Measurements from ENCODE around the gene PTTG1IP. TPM values are rescaled to one million over a fixed set of nuclear protein-coding genes. Genes with fewer than 3 reads are reported as not detected.

PTTG1IP gene
- total and polyA plus RNA-seq, 2 of the 13 experiments (the other 11 are each of a cell fraction or from before 2014, with no cell fraction given): 161 to 700 TPM

GRCh38 chr21:44802396-44803153, 70.9 kb downstream of the PTTG1IP start (continued):
- TF ChIP-seq ATF6 (CRISPR knock-in tag; conservative IDR thresholded peaks at IDR 0.05): no peak
- no peak for TF ChIP-seq BRCA1 (CRISPR knock-in tag; IDR thresholded peaks at IDR 0.05)
- TF ChIP-seq, protein P1, sequence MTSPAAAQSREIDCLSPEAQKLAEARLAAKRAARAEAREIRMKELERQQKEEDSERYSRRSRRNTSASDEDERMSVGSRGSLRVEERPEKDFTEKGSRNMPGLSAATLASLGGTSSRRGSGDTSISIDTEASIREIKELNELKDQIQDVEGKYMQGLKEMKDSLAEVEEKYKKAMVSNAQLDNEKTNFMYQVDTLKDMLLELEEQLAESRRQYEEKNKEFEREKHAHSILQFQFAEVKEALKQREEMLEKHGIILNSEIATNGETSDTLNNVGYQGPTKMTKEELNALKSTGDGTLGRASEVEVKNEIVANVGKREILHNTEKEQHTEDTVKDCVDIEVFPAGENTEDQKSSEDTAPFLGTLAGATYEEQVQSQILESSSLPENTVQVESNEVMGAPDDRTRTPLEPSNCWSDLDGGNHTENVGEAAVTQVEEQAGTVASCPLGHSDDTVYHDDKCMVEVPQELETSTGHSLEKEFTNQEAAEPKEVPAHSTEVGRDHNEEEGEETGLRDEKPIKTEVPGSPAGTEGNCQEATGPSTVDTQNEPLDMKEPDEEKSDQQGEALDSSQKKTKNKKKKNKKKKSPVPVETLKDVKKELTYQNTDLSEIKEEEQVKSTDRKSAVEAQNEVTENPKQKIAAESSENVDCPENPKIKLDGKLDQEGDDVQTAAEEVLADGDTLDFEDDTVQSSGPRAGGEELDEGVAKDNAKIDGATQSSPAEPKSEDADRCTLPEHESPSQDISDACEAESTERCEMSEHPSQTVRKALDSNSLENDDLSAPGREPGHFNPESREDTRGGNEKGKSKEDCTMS (CRISPR knock-in tag; conservative IDR thresholded peaks at IDR 0.05): no peak
- TF ChIP-seq ZNF605 (CRISPR knock-in tag; IDR thresholded peaks at IDR 0.05): no peak
- 0 out of 2 replicates have a peak, but pooled peaks have one; percentile 34 for TF ChIP-seq KLF12 (CRISPR knock-in tag; IDR thresholded peaks at IDR 0.05; ENCODE audit: borderline replicate concordance)
- TF ChIP-seq, protein P2, sequence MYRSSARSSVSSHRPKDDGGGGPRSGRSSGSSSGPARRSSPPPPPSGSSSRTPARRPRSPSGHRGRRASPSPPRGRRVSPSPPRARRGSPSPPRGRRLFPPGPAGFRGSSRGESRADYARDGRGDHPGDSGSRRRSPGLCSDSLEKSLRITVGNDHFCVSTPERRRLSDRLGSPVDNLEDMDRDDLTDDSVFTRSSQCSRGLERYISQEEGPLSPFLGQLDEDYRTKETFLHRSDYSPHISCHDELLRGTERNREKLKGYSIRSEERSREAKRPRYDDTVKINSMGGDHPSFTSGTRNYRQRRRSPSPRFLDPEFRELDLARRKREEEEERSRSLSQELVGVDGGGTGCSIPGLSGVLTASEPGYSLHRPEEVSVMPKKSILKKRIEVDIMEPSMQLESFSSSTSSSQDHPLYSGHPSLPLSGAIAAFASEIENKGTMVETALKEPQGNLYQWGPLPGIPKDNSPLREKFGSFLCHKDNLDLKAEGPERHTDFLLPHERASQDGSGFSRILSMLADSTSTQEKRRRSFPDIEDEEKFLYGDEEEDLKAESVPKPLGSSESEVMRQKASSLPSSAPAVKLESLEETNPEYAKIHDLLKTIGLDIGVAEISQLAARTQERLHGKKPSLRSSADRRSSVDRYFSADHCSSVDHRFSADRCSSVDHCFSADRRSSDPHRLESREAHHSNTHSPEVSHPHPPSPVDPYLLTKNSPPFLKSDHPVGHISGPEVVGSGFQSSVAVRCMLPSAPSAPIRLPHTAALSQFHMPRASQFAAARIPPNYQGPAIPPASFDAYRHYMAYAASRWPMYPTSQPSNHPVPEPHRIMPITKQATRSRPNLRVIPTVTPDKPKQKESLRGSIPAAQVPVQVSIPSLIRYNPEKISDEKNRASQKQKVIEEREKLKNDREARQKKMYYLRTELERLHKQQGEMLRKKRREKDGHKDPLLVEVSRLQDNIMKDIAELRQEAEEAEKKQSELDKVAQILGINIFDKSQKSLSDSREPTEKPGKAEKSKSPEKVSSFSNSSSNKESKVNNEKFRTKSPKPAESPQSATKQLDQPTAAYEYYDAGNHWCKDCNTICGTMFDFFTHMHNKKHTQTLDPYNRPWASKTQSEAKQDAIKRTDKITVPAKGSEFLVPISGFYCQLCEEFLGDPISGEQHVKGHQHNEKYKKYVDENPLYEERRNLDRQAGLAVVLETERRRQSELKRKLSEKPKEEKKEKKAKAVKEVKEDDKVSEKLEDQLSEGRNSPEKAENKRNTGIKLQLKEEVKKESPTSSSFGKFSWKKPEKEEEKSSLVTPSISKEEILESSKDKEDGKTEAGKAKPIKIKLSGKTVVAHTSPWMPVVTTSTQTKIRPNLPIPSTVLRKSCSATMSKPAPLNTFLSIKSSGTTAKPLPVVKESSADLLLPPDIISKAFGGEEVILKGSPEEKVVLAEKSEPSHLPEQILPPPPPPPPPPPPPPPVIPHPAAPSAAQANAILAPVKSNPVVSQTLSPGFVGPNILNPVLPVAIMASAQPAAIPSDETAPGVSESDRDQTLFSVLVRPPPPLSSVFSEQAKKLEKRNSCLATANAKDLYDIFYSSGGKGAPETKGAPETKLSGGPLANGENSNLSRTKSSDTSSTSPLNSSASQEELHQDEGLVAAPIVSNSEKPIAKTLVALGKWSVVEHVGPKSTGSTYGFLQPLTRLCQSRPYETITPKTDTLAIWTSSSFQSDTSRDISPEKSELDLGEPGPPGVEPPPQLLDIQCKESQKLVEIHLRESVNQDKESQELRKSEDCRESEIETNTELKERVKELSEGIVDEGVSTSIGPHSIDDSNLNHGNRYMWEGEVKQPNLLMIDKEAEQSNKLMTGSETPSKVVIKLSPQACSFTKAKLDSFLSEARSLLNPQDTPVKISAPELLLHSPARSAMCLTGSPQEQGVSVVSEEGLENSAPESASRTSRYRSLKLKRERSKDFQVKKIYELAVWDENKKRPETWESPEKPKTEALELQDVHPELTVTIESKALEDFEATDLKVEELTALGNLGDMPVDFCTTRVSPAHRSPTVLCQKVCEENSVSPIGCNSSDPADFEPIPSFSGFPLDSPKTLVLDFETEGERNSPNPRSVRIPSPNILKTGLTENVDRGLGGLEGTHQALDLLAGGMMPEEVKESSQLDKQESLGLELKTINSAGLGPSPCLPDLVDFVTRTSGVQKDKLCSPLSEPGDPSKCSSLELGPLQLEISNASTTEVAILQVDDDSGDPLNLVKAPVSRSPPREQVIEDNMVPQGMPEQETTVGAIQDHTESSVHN (CRISPR knock-in tag; IDR thresholded peaks at IDR 0.05): no peak
- peak; percentile 50; the same call in 1 of the 2 replicates for TF ChIP-seq ZFP36L1 (CRISPR knock-in tag; IDR thresholded peaks at IDR 0.05)
- no peak for TF ChIP-seq GFI1 (CRISPR knock-in tag; IDR thresholded peaks at IDR 0.05; ENCODE audit: borderline replicate concordance)
- TF ChIP-seq, protein P3, sequence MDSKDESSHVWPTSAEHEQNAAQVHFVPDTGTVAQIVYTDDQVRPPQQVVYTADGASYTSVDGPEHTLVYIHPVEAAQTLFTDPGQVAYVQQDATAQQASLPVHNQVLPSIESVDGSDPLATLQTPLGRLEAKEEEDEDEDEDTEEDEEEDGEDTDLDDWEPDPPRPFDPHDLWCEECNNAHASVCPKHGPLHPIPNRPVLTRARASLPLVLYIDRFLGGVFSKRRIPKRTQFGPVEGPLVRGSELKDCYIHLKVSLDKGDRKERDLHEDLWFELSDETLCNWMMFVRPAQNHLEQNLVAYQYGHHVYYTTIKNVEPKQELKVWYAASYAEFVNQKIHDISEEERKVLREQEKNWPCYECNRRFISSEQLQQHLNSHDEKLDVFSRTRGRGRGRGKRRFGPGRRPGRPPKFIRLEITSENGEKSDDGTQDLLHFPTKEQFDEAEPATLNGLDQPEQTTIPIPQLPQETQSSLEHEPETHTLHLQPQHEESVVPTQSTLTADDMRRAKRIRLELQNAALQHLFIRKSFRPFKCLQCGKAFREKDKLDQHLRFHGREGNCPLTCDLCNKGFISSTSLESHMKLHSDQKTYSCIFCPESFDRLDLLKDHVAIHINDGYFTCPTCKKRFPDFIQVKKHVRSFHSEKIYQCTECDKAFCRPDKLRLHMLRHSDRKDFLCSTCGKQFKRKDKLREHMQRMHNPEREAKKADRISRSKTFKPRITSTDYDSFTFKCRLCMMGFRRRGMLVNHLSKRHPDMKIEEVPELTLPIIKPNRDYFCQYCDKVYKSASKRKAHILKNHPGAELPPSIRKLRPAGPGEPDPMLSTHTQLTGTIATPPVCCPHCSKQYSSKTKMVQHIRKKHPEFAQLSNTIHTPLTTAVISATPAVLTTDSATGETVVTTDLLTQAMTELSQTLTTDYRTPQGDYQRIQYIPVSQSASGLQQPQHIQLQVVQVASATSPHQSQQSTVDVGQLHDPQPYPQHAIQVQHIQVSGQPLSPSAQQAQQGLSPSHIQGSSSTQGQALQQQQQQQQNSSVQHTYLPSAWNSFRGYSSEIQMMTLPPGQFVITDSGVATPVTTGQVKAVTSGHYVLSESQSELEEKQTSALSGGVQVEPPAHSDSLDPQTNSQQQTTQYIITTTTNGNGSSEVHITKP (CRISPR knock-in tag; IDR thresholded peaks at IDR 0.05; ENCODE audit: low read depth): no peak

Data from HepG2 (cell line).